Thoracic aorta (tissue), 2 donors: Measurements from ENCODE around the gene DEGS2. TPM values are rescaled to one million over a fixed set of nuclear protein-coding genes. Genes with fewer than 3 reads are reported as not detected.

ENCODE experiments used
- ATAC-seq: fragments of 150-250 bp; one replicate; pipeline ENCODE4 v1.8.0; 2017; ENCODE audit warnings: low read depth; ENCODE audit not compliant: insufficient number of reproducible peaks, low FRiP score
- DNase-seq: peaks from one replicate; pipeline ENCODE4 v3.0.0-alpha.2; 2020; ENCODE audit warnings: low spot score
- H3K27ac ChIP-seq, 2 donors: fragments of 200-600 bp; sonication (generic); 1 replicate in 1 of 2; 2 replicates in 1 of 2; pipeline ENCODE4 v1.5.1; 2016; ENCODE audit warnings: mild to moderate bottlenecking in 2 of 2, moderate library complexity in 2 of 2
- H3K27me3 ChIP-seq: fragments of 200-600 bp; sonication (generic); replicated peaks from 2 replicates; pipeline ENCODE4 v1.6.0; 2016; ENCODE audit warnings: mild to moderate bottlenecking; ENCODE audit not compliant: insufficient read depth
- H3K36me3 ChIP-seq: fragments of 200-600 bp; sonication (generic); one replicate; pipeline ENCODE4 v1.5.1; 2016
- H3K4me1 ChIP-seq, 2 donors: fragments of 200-600 bp; sonication (generic); 1 replicate in 1 of 2; 2 replicates in 1 of 2; pipeline versions ENCODE4 v1.5.1 to v1.6.0; 2016; ENCODE audit warnings: low read depth in 2 of 2, mild to moderate bottlenecking in 1 of 2; ENCODE audit not compliant: control insufficient read depth in 1 of 2
- H3K4me3 ChIP-seq: fragments of 200-600 bp; sonication (generic); 2 replicates; pipeline ENCODE4 v1.5.1; 2016; ENCODE audit warnings: mild to moderate bottlenecking
- H3K9me3 ChIP-seq: fragments of 200-600 bp; sonication (generic); 2 replicates; pipeline ENCODE4 v1.5.1; 2016
- CTCF ChIP-seq: fragments of 200-600 bp; sonication (generic); IDR thresholded peaks from one replicate; pipeline ENCODE4 v1.5.1; 2019; ENCODE audit warnings: antibody characterized with exemption
- total RNA-seq, 2 donors: library from RNA; depleted of rRNA; stranded (reverse); fragments of >200 nt; gene quantifications; one replicate each; pipeline versions ENCODE4 v1.1.0 to v1.2.3, GENCODE V29; 2016

The DEGS2 gene
- total RNA-seq, 2 donors from 2014 or later, result 0.28 TPM; not detected in 1

GRCh38 chr14:100108840-100109593, 50.4 kb downstream of the DEGS2 start:
- Histone ChIP-seq H3K4me3 (no peak overlapping the region), H3K36me3 (no peaks in the 10 kb centered on the region), H3K9me3 (no peaks in the 10 kb centered on the region), H3K27me3 (no peaks in the 10 kb centered on the region), H3K4me1 (peaks cover 10 to 50% of the 10 kb centered on the region in 2 donors), H3K27ac (no peak overlapping the region)
- no peak for TF ChIP-seq CTCF
- DNase-seq (no peak), ATAC-seq (no peak)

GRCh38 chr14:100108042-100108825, 51.2 kb downstream of the DEGS2 start:
- H3K4me1 ChIP-seq, result peaks cover 18 to 58% of the 10 kb centered on the region in 2 donors
- no peak overlapping the region for H3K27ac ChIP-seq

GRCh38 chr14:100107236-100107635, 52.2 kb downstream of the DEGS2 start:
- no peaks in the 10 kb centered on the region for H3K36me3 ChIP-seq
- H3K4me3 ChIP-seq, result no peak overlapping the region
- ATAC-seq (no peak), DNase-seq (no peak)
- H3K27ac ChIP-seq, result no peak overlapping the region
- peaks cover 22 to 63% of the 10 kb centered on the region in 2 donors for H3K4me1 ChIP-seq
- TF ChIP-seq CTCF, result no peak
- no peaks in the 10 kb centered on the region for H3K9me3 ChIP-seq
- H3K27me3 ChIP-seq, result no peaks in the 10 kb centered on the region

More at GRCh38 chr14:100108042-100108825, 51.2 kb downstream of the DEGS2 start:
- Histone ChIP-seq H3K9me3 (no peaks in the 10 kb centered on the region), H3K4me3 (no peak overlapping the region), H3K36me3 (no peaks in the 10 kb centered on the region), H3K27me3 (no peaks in the 10 kb centered on the region)
- DNase-seq (peak; percentile 48), ATAC-seq (no peak)
- peak; percentile 91 for TF ChIP-seq CTCF

- H3K36me3 ChIP-seq, result no peaks in the 10 kb centered on the region
- H3K4me3 ChIP-seq, result no peak overlapping the region
- ATAC-seq (no peak), DNase-seq (no peak)
- peaks cover 22 to 56% of the 10 kb centered on the region in 2 donors for H3K4me1 ChIP-seq
- TF ChIP-seq CTCF, result no peak
- no peaks in the 10 kb centered on the region for H3K9me3 ChIP-seq
- no peaks in the 10 kb centered on the region for H3K27me3 ChIP-seq
- no peak overlapping the region for H3K27ac ChIP-seq
Observed at GRCh38 chr14:100106250-100107112, 53.0 kb downstream of the DEGS2 start.
